Measurements from ENCODE around the gene MLC1. TPM values are rescaled to one million over a fixed set of nuclear protein-coding genes. Genes with fewer than 3 reads are reported as not detected.

MLC1 gene
- polyA plus RNA-seq, 1 donor, result 0.57 TPM

DNA sequence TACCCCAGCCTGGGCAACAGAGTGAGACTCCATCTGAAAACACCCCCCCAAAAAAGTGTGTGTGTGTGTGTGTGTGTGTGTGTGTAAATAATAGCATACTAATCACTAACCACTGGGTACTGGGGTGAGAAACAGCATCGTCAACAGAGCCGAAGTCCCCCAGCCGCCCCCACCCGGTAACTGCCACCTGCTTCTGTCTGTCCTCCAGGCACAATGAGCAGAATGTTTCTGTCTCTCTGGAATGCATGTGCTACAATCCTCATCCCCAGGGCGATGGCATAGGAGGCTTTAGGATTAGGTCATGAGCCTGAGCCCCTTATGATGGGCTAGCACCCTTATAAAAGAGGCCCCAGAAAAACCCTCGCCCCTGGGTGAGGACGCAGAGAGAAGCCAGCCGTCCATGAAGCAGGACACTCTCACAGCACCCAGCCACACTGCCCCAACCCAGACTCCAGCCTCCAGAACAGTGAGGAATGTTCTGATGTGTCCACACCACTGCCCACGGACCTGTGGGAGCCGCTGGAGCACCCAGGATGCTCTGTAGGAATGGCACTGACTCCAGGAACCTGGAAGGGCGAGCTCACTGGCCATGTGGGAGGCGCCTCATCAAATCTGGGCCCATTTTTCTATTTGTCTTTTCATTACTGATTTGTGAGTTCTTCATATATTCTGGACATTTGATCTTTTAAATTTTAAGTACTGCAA, 37.0 kb downstream of the MLC1 start:
- Histone ChIP-seq H3K36me3 (ENCODE audit: control insufficient read depth, insufficient read depth, low read length) (no peaks in the 10 kb centered on the region), H3K27me3 (ENCODE audit: control insufficient read depth, insufficient read depth, low read length) (no peaks in the 10 kb centered on the region), H3K9me3 (ENCODE audit: control insufficient read depth, low read depth, low read length) (no peaks in the 10 kb centered on the region), H3K4me1 (ENCODE audit: control insufficient read depth, insufficient read depth, low read length) (no peaks in the 10 kb centered on the region), H3K4me3 (ENCODE audit: low read length) (no peak overlapping the region), H3K27ac (ENCODE audit: low read length) (no peak overlapping the region)
- WGBS (ENCODE audit: insufficient coverage, low lambda C conversion rate), result no CpG with 5 or more reads among the region's 12 CpGs
- DNase-seq, result no peak

DNA sequence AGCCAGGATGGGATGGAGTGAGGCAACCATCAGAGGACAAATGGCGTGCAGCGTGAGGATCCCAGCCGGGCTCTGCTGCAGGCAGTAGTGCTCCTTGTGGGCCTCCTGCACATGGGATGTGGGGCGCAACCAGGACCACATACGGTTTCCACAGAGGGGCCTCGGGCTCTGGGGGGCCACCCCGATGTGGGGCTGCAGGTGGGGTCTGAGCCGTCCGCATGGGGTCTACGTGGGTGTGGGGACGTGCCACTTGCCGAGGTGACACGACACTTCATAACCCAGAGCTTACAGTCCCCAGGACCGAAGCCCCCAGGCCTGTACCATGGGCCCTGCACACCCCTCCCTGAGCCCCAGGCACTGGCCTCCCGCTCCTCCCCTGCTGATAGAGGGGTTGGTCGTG, 37.9 kb downstream of the MLC1 start:
- no CpG with 5 or more reads among the region's 16 CpGs for WGBS (ENCODE audit: insufficient coverage, low lambda C conversion rate)
- no peak for DNase-seq
- no peaks in the 10 kb centered on the region for H3K27me3 ChIP-seq (ENCODE audit: control insufficient read depth, insufficient read depth, low read length)

DNA sequence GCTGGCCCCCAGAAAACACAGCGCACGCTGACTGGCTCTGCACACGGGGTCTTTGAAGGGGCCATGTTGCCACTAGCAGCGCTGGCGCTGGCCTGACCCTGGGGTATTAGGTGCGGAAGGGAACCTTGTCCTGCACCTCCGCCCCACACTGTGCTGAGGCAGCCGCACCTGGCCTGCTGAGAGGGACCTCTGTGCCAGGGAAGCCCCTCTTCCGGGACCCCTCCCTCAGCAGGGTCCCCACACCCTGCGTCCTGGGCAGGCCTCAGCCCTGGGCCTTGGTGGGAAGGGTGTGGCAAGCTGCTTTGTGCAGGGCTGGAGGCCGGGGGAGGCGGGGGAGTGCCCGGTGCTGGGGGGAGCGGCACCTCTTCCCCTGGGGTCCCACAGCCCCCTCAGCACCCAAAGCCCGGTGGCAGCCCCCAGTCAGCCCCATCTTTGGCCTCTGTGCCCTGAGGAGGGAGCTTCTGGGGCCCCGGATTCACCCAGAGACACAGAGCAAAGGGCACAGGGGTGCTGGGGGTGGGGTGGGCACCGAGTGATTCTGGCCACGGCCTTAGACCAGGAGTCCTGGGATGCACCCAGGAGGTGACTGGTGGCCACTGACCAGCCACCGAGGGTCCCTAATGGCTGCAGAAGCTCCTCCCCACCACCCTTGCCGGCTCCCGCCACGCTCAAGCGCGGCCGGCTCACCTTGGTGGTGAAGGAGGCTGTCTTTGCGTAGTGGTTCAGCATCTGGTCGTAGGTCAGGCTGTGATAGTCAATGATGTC, 38.6 kb downstream of the MLC1 start:
- Histone ChIP-seq H3K4me1 (ENCODE audit: control insufficient read depth, insufficient read depth, low read length) (no peaks in the 10 kb centered on the region), H3K9me3 (ENCODE audit: control insufficient read depth, low read depth, low read length) (no peaks in the 10 kb centered on the region), H3K4me3 (ENCODE audit: low read length) (no peak overlapping the region), H3K27ac (ENCODE audit: low read length) (no peak overlapping the region), H3K36me3 (ENCODE audit: control insufficient read depth, insufficient read depth, low read length) (no peaks in the 10 kb centered on the region), H3K27me3 (ENCODE audit: control insufficient read depth, insufficient read depth, low read length) (no peaks in the 10 kb centered on the region)
- no CpG with 5 or more reads among the region's 27 CpGs for WGBS (ENCODE audit: insufficient coverage, low lambda C conversion rate)
- no peak for DNase-seq

More for the DNA sequence above, 37.9 kb downstream of the MLC1 start:
- Histone ChIP-seq H3K4me1 (ENCODE audit: control insufficient read depth, insufficient read depth, low read length) (no peaks in the 10 kb centered on the region), H3K9me3 (ENCODE audit: control insufficient read depth, low read depth, low read length) (no peaks in the 10 kb centered on the region), H3K36me3 (ENCODE audit: control insufficient read depth, insufficient read depth, low read length) (no peaks in the 10 kb centered on the region), H3K27ac (ENCODE audit: low read length) (no peak overlapping the region), H3K4me3 (ENCODE audit: low read length) (no peak overlapping the region)

DNA sequence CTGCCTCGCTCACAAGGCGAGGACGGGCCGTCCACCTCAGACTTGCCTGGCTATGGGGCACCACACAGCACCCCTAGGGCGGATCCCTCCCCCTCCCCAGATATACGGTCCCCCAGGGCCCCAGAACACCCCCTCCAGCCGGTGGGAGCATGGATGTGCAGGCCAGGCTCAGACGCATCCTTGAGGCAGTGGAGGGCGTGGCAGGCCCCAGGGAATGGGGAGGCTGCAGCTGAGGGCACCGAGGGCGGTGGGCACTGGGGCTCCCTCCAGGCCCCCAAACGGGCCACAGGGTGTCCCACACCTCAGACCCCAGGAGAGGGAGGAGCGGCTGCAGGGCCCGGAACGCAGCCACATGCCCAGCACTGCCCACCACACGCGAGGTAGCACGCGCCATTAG, 39.2 kb downstream of the MLC1 start:
- DNase-seq, result no peak
- no CpG with 5 or more reads among the region's 19 CpGs for WGBS (ENCODE audit: insufficient coverage, low lambda C conversion rate)
- Histone ChIP-seq H3K36me3 (ENCODE audit: control insufficient read depth, insufficient read depth, low read length) (no peaks in the 10 kb centered on the region), H3K4me1 (ENCODE audit: control insufficient read depth, insufficient read depth, low read length) (no peaks in the 10 kb centered on the region), H3K4me3 (ENCODE audit: low read length) (no peak overlapping the region), H3K27me3 (ENCODE audit: control insufficient read depth, insufficient read depth, low read length) (no peaks in the 10 kb centered on the region), H3K27ac (ENCODE audit: low read length) (no peak overlapping the region), H3K9me3 (ENCODE audit: control insufficient read depth, low read depth, low read length) (no peaks in the 10 kb centered on the region)

DNA sequence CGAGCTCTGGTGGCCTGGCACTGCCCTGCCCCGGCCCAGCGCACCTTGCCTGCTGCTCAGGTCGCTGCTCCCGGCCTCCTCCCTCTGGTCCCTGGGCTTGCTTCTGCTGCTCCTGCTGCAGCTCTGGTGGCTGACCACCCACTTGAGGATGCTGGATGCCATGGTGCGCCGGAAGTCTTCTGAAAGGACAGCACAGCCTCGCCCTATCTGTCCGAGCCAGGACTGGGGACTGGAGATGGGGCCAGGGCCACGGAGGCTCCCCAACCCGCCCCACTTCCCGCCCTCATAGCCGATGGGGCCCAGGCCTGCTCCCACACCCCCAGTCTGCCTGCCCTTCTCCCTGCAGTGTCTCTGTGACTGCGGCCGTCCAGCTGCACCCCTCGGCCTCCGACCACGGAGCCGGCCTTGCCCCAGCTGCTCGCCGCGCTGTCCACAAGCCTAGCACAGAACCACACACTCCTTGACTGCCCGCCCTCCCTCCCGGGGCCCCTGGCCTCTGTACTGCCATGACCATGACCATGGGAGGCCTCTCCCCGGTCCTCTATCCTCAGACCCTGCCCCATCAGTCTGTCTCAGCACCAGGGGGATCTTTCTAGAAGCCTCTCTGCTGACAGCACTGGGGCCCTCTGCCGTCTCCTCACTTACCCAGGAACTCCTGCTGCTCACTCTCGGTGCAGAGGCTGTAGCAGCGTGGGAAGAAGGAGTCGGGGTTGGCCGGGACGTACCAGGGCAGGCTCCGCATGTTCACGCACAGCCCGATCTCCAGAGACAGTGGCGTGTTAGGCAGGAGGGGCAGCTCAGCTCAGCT, 39.8 kb downstream of the MLC1 start:
- WGBS (ENCODE audit: insufficient coverage, low lambda C conversion rate), result no CpG with 5 or more reads among the region's 35 CpGs
- Histone ChIP-seq H3K27ac (ENCODE audit: low read length) (no peak overlapping the region), H3K9me3 (ENCODE audit: control insufficient read depth, low read depth, low read length) (no peaks in the 10 kb centered on the region), H3K4me1 (ENCODE audit: control insufficient read depth, insufficient read depth, low read length) (no peaks in the 10 kb centered on the region), H3K4me3 (ENCODE audit: low read length) (no peak overlapping the region), H3K36me3 (ENCODE audit: control insufficient read depth, insufficient read depth, low read length) (no peaks in the 10 kb centered on the region), H3K27me3 (ENCODE audit: control insufficient read depth, insufficient read depth, low read length) (no peaks in the 10 kb centered on the region)
- DNase-seq, result no peak

DNA sequence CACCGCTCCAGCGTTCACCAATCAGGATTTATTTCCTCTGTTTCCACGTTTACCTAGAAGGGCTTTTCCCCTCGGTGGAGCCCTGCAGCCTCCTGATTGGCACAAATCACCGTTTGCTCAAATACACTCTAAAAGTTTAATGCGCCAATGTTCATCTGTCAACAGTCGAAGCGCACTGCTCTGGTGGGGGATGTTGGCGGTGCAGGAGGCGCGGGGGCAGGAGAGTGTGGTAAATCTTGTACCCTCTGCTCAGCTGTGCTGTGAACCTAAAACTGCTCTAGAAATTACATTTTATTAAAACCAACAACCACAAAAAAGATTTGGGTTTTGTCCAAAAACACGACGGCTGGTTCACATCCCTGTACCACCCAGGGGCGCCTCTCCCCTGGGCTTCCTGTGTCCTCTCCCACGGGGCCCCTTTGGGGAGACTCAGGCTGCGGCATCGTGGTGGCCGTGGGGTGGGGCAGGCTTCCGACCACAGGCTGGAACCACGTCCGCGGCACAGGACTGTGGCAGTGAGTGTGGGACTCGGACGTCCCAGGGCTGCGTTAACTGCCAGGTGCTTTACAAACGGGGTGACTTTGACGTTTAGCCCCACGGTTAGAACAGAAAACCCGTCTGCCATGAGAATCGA, 40.6 kb downstream of the MLC1 start:
- H3K36me3 ChIP-seq (ENCODE audit: control insufficient read depth, insufficient read depth, low read length), result no peaks in the 10 kb centered on the region
- no peaks in the 10 kb centered on the region for H3K4me1 ChIP-seq (ENCODE audit: control insufficient read depth, insufficient read depth, low read length)
- H3K4me3 ChIP-seq (ENCODE audit: low read length), result no peak overlapping the region
- no peaks in the 10 kb centered on the region for H3K27me3 ChIP-seq (ENCODE audit: control insufficient read depth, insufficient read depth, low read length)
- no peak overlapping the region for H3K27ac ChIP-seq (ENCODE audit: low read length)
- no peaks in the 10 kb centered on the region for H3K9me3 ChIP-seq (ENCODE audit: control insufficient read depth, low read depth, low read length)
- no peak for DNase-seq
- whole genome bisulfite sequencing (ENCODE audit: insufficient coverage, low lambda C conversion rate), result no CpG with 5 or more reads among the region's 30 CpGs

DNA sequence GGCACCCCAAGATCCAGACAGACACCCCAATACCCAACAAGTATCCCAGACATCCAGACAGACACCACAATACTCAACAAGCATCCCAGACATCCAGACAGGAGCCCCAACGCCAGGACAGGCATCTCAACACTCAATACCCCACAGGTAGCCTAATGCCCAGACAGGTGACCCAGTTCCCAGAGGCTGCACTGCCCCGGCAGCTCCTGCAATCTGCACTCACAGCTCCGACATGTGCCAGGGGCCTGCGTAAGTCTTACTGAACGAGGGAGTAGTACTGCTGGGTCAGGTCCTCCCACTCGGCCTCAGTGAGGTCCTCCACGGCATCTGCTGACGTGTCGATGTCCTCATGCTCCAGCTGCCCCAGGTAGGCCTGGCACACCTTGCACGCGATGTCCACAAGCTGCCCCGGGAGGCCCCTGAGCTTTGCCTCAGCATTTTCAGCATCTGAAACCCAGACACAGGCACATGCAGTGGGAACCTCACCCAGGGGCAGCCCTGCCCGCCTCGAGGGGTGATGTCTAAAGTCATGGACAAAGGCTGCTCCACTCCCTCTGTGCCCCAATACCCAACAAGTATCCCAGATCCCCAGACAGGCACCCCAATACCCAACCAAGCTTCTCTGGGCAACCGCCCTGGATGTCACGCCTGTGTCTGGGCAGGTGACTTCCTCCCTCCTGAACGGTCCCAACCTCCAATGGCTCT, 43.7 kb downstream of the MLC1 start:
- no CpG with 5 or more reads among the region's 17 CpGs for WGBS (ENCODE audit: insufficient coverage, low lambda C conversion rate)
- Histone ChIP-seq H3K36me3 (ENCODE audit: control insufficient read depth, insufficient read depth, low read length) (no peaks in the 10 kb centered on the region), H3K4me3 (ENCODE audit: low read length) (no peak overlapping the region), H3K27me3 (ENCODE audit: control insufficient read depth, insufficient read depth, low read length) (no peaks in the 10 kb centered on the region), H3K9me3 (ENCODE audit: control insufficient read depth, low read depth, low read length) (no peaks in the 10 kb centered on the region), H3K4me1 (ENCODE audit: control insufficient read depth, insufficient read depth, low read length) (no peaks in the 10 kb centered on the region), H3K27ac (ENCODE audit: low read length) (no peak overlapping the region)
- no peak for DNase-seq

DNA sequence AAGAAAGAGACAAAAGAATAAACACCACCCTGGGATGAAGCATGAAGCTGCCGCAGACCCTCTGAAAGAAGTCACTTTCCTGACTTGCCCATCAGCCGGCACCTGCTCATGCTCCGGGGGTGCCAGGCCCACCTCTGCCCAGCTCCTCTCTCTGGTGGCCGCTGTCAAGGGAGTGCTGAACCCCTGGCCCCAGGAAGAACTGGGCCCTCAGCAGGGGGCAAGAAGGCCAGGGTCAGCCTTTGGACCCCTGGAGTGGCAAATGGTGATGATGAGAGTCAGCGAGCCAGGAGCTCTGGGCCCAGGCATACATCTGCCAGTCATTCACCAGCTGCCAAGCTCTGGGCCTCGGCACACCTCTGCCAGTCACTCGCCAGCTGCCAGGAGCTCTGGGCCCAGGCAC, 44.5 kb downstream of the MLC1 start:
- no peaks in the 10 kb centered on the region for H3K36me3 ChIP-seq (ENCODE audit: control insufficient read depth, insufficient read depth, low read length)
- no CpG with 5 or more reads among the region's 7 CpGs for WGBS (ENCODE audit: insufficient coverage, low lambda C conversion rate)
- H3K27me3 ChIP-seq (ENCODE audit: control insufficient read depth, insufficient read depth, low read length), result no peaks in the 10 kb centered on the region
- DNase-seq, result no peak
- no peaks in the 10 kb centered on the region for H3K9me3 ChIP-seq (ENCODE audit: control insufficient read depth, low read depth, low read length)
- H3K4me3 ChIP-seq (ENCODE audit: low read length), result no peak overlapping the region
- no peaks in the 10 kb centered on the region for H3K4me1 ChIP-seq (ENCODE audit: control insufficient read depth, insufficient read depth, low read length)
- no peak overlapping the region for H3K27ac ChIP-seq (ENCODE audit: low read length)

DNA sequence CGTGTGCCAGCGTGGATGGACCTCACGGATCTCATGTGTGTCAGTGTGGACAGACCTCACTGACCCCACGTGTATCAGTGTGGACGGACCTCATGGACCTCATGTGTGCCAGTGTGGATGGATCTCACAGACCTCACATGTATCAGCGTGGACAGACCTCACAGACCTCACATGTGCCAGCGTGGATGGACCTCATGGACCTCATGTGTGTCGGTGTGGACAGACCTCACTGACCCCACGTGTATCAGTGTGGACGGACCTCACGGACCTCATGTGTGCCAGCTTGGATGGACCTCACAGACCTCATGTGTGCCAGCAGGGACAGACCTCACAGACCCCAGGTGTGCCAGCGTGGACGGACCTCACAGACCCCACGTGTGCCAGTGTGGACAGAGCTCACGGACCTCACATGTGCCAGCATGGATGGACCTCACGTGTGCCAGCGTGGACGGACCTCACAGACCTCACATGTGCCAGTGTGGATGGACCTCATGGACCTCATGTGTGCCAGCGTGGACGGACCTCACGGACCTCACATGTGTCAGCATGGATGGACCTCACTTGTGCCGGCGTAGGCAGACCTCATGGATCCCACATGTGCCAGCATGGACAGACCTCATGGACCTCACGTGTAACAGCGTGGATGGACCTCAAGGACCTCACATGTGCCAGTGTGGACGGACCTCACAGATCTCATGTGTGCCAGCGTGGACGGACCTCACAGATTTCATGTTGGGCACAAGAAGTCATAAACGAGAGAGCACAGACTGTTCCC, 45.4 kb downstream of the MLC1 start:
- H3K4me3 ChIP-seq (ENCODE audit: low read length), result no peak overlapping the region
- no peaks in the 10 kb centered on the region for H3K27me3 ChIP-seq (ENCODE audit: control insufficient read depth, insufficient read depth, low read length)
- no peaks in the 10 kb centered on the region for H3K4me1 ChIP-seq (ENCODE audit: control insufficient read depth, insufficient read depth, low read length)
- no peak overlapping the region for H3K27ac ChIP-seq (ENCODE audit: low read length)
- H3K9me3 ChIP-seq (ENCODE audit: control insufficient read depth, low read depth, low read length), result no peaks in the 10 kb centered on the region
- H3K36me3 ChIP-seq (ENCODE audit: control insufficient read depth, insufficient read depth, low read length), result no peaks in the 10 kb centered on the region
- DNase-seq, result no peak
- no CpG with 5 or more reads among the region's 29 CpGs for WGBS (ENCODE audit: insufficient coverage, low lambda C conversion rate)
